ENCODE results near the gene DISC1. TPM values are rescaled to one million over a fixed set of nuclear protein-coding genes. Genes with fewer than 3 reads are reported as not detected.
A peak's percentile ranks its signal among the peaks of the same experiment; 100 is the strongest.

DISC1 gene
- total RNA-seq, 1 donor from 2014 or later, result 6.1 TPM

GRCh38 chr1:231810415-231810814 lies 183.8 kb downstream of the DISC1 start:
- no peak for DNase-seq (ENCODE audit: low read depth)

- no peak for DNase-seq (ENCODE audit: low read depth)
These were observed 187.4 kb downstream of the DISC1 start for GRCh38 chr1:231814021-231814420.

- no peak for DNase-seq (ENCODE audit: low read depth)
These were observed 187.9 kb downstream of the DISC1 start for GRCh38 chr1:231814521-231814920.

- DNase-seq (ENCODE audit: low read depth), result no peak
These were observed 191.2 kb downstream of the DISC1 start for GRCh38 chr1:231817801-231818200.

- DNase-seq (ENCODE audit: low read depth), result no peak
These were observed 191.7 kb downstream of the DISC1 start for GRCh38 chr1:231818337-231818736.

GRCh38 chr1:231821281-231821680 lies 194.7 kb downstream of the DISC1 start:
- DNase-seq (ENCODE audit: low read depth), result no peak

- DNase-seq (ENCODE audit: low read depth), result no peak
These were observed 195.5 kb downstream of the DISC1 start for GRCh38 chr1:231822041-231822440.

GRCh38 chr1:231826566-231826965 lies 200.0 kb downstream of the DISC1 start:
- no peak for DNase-seq (ENCODE audit: low read depth)

GRCh38 chr1:231827337-231828105 lies 200.9 kb downstream of the DISC1 start:
- DNase-seq (ENCODE audit: low read depth), result peak; percentile 44

- peak; percentile 99 for DNase-seq (ENCODE audit: low read depth)
These were observed 201.8 kb downstream of the DISC1 start for GRCh38 chr1:231828182-231828920.

- DNase-seq (ENCODE audit: low read depth), result no peak
These were observed 202.7 kb downstream of the DISC1 start for GRCh38 chr1:231829332-231829731.

- peak; percentile 17 for DNase-seq (ENCODE audit: low read depth)
These were observed 209.8 kb downstream of the DISC1 start for GRCh38 chr1:231836227-231836893.

GRCh38 chr1:231838521-231838920 lies 211.9 kb downstream of the DISC1 start:
- no peak for DNase-seq (ENCODE audit: low read depth)

- DNase-seq (ENCODE audit: low read depth), result peak; percentile 61
These were observed 213.4 kb downstream of the DISC1 start for GRCh38 chr1:231839999-231840398.

GRCh38 chr1:231841616-231842344 lies 215.2 kb downstream of the DISC1 start:
- peak; percentile 92 for DNase-seq (ENCODE audit: low read depth)

GRCh38 chr1:231842441-231842840 lies 215.9 kb downstream of the DISC1 start:
- no peak for DNase-seq (ENCODE audit: low read depth)

- peak; percentile 85 for DNase-seq (ENCODE audit: low read depth)
These were observed 218.5 kb downstream of the DISC1 start for GRCh38 chr1:231844986-231845502.

GRCh38 chr1:231847612-231848397 lies 221.2 kb downstream of the DISC1 start:
- no peak for DNase-seq (ENCODE audit: low read depth)

GRCh38 chr1:231849981-231850380 lies 223.4 kb downstream of the DISC1 start:
- no peak for DNase-seq (ENCODE audit: low read depth)

- DNase-seq (ENCODE audit: low read depth), result no peak
These were observed 224.2 kb downstream of the DISC1 start for GRCh38 chr1:231850786-231851185.

All from renal cortical epithelial cell (primary cell).